Measurements from ENCODE around the gene PRRT4.

The PRRT4 gene

DNA sequence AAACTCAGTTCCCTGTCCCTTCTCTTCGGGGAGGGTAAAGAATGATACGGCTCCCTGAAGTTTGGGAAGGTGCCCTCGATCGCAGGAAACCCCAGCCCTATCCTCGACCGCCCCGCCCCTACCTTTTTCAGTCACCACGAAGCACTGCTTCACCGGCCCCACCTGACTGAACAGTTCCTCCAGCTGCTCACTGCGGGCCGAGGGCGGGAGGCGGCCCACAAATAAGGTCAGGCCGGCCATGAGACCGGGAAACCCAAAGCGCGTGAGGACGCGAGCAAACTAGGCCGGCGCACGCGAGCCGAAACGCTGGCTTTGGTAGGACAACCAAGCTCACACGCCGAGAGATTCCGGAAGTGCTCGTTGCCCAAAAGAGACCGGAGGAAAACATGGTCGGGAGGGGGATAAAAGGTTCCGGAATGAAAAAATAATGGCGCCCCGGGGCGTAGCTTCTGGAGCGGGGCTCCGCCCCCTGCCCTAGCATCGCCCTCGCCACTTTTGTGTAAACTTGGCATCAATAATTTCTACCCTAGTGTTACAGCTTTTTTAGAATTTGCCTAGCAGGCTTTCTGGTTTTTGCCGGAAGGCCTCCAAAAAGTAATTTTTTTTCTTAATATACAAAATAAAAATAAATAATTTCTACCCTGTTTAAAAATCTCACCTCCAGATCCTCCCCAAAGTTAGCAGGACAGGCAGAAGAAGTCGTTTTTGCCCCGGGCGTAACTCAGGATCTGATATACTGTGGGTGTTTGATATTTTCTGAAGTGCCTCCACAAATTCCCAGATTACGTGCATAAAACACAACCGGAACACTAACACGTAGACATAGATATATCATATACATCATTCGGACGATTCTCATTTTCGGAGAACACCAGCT is 17.7 kb downstream of the PRRT4 start, which contains the start of gene RBM28:
TSS of gene RBM28 (minus strand) at position 355 of the 877 bp plus-strand sequence. CDS start at position 240, 115 bp downstream.
- peak; percentile 94 to 98 for DNase-seq

DNA sequence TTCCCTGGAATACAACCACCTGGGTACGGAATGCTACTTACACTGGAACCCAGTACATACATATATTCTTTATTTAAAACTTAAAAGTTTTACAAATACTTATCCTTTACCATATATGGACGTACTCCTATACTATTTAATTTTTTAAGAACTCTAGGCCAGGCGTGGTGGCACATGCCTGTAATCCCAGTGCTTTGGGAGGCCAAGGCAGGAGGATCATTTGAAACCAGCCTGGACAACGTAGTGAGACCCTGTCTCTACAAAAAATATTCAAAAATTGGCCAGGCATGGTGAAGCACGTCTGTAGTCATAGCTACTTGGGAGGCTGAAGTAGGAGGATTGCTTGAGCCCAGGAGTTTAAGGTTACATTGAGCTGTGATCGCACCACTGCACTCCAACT is 19.8 kb downstream of the PRRT4 start:
- no peak for DNase-seq

DNA sequence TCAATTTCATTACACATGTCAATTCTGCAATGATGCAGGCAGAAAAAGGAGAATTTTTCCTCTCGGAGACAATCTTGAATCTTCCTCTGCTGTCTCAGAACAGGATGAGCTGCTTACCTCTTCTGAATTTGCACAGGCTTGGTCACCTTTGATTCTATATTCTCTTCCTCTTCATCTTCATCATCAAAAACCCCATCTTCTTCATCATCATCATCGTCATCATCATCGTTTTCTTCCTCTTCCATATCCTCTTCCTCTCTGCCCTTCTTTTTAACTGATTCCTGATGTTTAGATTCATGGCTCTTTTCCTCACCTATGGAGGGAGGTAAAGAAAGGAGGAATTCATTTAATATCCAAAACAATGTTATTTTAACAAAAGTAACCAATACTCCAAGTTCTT is 25.8 kb downstream of the PRRT4 start:
- DNase-seq = no peak

DNA sequence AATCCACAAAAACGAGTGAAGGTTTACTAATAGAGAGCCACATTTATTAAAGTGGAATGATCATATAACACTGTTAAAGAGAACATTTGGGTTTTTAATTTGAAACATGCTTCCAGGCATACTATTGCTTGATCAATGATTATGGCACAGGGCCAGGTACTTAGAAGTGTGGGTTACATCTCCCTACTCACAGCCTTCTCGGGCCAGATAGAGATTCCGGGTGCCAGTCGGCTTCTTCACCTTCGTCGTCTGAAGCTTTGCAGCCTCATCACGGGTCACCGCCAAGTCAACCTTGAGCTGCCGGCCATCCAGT is 37.2 kb downstream of the PRRT4 start:
- no peak for DNase-seq

DNA sequence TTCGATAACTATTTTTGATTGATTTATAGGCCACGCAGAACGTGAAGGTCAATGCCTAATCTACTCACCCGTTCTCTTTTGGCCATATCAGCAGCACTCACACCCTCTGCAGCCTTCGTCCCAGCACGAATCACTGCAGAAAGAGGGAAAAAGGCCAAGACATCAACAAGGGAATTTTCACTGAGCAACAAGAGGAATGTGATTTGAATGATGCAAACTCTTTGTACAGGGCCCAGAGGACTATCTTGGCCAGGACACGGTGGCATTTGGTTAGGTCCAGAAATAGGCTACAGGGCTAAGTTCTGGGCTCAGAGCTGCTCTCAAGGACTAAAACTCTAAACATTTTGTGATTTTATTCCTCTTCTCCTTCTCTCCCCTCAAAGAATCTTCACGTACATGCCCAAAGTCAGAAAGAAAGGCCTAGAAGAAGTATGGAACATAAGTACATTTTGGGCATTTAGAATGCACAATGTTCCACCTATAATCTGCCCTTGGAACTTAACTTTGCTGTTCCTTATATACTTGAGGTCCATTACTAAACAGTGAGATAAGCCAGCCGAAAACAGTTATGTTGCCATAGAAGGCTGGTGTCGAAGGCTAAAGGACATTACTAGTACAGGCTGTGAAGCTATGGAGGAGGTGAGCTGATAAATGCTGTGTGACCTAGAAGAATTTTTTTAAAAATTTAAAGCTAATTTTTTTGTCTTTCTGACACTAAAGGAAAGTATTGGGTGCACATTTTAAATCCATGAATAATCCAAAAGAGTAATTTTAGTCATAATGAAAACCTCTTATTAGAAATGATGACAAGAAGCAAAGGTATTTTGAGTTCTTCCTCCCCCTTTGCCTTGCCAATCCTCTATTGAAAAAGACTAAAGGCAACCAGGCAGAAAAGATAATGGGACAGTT is 37.8 kb downstream of the PRRT4 start:
- DNase-seq = no peak

DNA sequence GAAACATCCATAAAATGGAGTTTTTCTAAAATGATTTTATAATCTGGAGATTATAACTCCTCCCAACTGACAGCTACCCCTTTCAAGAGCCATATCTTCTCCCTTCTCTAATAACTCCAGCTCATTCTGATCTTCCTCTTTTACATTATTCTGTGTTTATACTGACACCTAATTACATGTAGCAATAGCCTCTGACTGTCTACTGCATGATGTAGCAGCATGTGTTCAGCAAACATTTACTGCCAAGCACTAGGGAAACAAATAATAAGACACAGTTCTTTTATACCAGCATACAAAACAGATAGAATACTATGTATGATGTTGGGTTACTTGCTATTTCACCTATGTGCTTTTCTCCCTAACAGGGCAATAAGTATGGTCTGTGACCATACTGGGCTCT is 38.5 kb downstream of the PRRT4 start:
- no peak for DNase-seq

DNA sequence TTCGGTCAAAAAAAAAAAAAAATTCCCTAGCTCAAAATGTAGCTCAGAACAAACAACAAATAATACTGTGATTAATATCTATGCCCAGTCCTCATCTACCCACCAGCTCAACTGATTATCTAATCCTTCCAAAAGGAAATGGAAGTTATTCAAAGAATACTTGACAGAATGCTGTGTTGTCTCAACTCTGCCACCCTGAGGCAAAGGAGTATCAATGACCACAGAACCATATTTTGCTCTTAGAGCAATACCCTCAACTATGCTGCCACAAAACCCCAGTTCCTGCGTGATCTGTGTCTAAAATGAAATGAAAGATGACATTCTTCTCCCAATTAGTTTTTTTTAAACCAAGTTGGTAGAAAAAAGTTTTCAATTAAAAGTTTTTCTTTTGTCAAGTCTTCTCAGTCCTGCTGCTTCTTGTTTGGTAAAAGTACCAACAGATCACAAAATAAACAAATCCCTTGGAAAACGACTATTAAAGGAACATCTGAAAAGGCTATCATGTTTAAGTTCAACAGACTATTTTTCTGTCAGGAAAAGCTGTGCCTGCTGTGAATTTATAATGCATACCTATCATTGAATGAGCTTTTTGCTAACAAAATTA is 39.3 kb downstream of the PRRT4 start:
- peak; percentile 12 to 58 for DNase-seq

DNA sequence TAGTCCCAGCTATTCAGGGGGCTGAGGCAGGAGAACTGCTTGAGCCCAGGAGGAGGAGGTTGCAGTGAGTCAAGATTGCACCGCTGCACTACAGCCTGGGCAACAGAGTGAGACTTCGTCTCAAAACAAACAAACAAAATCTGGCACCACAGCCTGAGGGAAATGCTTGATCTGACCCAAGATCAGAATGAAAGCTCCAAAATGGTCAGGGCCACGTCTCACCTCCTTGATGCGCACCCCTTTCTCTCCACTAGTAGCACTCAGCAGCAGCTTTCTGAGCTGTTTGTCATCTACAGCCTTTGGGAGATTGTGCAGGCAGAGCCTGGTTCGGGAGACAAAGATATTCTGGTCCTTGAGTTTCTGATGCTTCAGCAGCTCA is 40.5 kb downstream of the PRRT4 start:
- no peak for DNase-seq

DNA sequence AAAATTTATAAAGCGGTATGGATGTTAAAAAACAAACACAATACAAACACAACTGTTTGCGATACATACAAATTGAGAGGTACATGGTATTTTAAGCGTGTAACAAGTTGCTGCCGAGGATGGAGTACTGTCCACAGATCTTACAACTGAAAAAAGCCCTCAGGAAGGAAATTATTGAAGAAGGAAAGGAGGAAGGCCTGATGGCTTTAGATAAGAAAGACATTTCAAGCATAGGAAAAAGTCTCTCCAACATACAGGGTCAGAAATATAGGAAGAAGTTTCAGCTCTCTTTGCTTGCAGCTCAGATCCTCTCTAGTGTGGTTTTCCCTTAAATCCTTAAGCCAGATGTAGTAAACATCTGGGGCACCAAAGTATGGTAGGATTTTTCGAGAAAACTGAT is 42.8 kb downstream of the PRRT4 start:
- no peak for DNase-seq

DNA sequence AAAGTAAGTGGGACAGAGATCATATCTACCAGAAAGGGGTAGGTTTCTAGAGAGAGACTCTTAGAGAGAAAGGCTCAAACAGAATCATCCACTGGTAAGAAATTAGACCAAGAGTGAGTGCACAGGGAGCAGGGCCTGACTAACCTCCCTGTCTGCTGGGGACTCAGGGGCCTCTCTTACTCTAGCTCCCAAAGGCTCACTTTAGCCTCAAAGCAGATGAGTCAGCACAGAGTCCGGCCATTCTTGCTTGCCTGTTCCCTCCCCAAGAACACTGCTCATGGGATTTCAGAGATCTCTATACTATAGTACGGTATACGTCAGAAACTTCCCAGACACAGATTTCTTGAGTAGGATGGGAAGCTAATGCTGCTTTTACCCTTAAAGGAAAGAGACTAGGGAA is 50.5 kb downstream of the PRRT4 start:
- no peak for DNase-seq

DNA sequence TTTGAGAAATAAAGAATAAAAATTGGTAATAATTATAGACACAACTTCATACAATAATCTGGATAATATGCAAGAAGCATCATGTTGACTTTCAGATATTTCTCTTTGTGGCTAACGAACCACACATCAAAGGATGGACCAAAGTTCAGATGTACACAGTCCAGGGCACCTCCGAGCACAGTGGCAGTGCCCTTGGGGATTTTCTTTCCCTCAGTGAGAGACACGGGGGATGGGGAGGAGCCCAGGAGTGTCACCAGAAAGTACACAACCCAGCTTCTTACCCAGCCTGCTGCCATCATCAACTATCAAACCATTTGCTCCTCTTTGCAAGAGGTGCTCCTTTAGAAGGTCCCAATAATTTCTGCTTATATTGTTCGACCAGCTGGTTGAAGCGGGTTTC is 51.0 kb downstream of the PRRT4 start:
- no peak for DNase-seq

DNA sequence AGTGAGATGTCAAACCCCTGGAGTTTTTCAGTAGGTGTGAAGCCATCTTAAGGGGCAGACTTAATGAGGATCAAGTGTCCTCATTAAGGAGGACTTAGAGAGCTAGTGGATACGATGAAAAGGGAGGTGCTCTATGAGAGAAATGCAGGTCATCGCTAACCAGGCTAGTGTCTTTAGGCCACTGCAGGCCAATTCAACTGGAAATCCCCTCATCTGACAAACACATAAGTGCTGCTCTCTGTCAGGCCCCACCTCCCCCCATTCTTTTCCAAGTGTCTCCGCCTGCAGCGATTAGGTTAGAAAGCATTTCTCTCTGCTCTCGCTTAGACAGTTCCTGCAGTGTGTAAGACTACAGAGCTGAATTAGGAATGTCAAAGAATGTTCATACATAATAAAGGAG is 51.5 kb downstream of the PRRT4 start:
- DNase-seq = no peak

DNA sequence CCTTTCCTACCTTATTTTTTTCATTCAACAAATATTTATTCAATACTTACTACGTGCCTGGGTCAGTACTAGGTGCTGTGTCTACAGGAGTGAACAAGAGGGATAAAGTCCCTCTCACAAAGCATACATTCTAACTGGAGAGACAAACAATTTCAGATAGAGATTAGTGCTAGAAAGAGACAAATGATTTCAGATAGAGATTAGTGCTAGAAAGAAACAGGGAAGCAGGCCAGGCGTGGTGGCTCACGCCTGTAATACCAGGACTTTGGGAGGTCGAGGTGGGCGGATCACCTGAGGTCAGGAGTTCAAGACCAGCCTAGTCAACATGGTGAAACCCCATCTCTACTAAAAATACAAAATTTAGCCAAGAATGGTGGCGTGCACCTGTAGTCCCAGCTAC is 52.4 kb downstream of the PRRT4 start:
- no peak for DNase-seq

DNA sequence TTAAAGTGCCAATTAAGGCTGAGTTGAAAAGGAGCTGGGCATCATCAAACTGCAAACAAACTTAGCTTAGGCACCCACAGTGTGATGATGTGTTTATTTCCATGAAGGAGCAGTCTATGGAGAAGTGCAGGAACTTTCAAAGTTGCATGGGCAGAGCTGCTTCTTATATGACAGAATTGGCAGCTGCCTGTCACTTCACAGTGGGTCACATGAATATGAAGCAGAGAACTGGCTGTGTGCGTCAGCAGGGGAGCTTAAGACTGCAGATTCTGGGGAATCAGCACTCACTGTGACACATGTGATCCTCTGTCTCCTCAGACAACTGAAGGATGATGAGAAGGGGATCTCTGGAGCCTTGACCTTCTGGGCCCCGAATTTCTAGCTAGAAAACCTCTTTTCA is 54.4 kb downstream of the PRRT4 start:
- no peak for DNase-seq

DNA sequence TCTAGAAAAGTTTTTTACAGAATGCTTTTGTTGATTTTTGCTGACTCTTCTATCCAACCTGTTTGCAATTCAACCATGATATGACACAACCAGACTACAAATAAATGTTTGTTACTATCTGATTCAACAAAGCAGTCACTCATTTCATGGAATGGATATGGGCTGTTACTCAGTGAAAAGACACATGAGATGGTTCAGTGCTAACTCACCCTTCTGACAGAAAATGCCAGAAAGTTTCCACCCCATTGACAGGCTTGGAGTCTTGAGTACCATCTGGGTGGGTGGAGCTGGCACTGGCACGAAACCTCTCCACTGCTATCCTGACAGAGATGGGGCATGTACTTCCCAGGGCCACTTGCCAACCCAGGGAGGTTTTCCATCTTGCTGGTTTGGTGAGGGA is 57.3 kb downstream of the PRRT4 start:
- DNase-seq = no peak

DNA sequence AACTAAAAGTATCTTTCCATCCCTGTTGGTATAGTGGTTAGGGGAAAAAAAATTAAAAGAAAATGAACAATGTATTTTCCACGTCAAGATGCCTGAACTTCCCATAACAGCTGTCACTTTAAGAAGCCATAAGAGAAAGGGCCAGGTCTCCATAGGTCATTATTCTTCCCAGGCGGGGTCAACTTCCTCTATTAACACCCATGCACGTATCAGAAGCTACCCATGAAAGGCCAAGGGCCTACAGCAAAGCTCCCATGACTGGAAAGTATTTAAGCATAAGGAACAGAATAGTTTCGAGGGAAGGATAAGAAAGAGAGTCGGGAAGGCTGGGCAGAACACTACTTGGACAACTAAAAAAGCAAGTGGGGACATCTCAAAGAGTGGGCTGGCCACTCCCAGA is 57.8 kb downstream of the PRRT4 start:
- no peak for DNase-seq

DNA sequence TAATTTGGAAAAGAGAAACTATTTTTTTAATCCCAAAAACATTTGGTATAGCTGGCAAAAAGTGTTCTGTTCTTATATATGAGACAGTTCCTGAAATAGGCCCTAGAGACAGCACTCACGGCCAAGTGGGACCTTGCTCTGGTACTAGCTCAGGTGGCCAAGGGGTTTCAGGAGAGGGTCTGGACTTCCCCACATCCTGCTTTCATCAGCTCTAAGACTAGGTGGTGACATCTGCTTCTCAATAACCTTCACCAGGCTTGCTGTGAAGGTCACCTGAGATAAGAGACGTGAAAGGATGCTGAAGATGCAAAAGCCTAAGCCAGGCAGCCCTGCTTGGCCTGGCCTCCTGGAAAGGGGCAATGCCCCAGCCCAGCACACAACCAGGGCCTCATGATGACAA is 58.4 kb downstream of the PRRT4 start:
- DNase-seq = no peak

DNA sequence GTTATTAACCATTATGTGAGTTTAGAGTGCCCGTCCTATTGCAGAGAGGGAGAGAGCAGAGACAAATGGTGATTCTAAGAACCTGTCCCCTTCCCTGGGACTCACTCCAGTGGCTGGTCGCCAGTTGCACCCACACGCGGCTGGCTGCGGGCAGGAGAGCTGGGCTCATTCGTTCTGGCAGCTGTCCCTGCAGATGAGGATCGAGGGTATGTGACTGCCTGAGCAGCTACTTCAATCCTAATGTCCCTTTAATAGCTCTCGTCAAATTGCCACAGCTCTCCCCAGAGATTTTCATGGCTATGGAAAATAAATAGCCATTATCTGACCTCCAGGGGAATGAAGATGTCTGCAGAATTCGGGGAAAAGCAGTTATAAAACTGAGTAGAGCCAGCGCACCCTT is 59.4 kb downstream of the PRRT4 start:
- DNase-seq = no peak
